Karpas-422 (cell line): Measurements from ENCODE around the gene C11orf24. TPM values are rescaled to one million over a fixed set of nuclear protein-coding genes. Genes with fewer than 3 reads are reported as not detected.
"Not testable (repeated sequence)": the region's sequence is repeated elsewhere in the genome, so short reads cannot be mapped to it uniquely, and the experiment has no call there.

Experiments
- DNase-seq: peaks from one replicate; pipeline ENCODE4 v3.0.0-alpha.2; 2015
- H2AFZ ChIP-seq: fragments of 200-600 bp; sonication (generic); 2 replicates; pipeline ENCODE4 v1.6.1; 2014; ENCODE audit warnings: antibody characterized with exemption, low read length, mixed read lengths
- H3K27ac ChIP-seq: fragments of 200-600 bp; sonication (generic); 2 replicates; pipeline ENCODE4 v1.5.1; 2014; ENCODE audit warnings: mild to moderate bottlenecking, low read length, moderate library complexity
- H3K27me3 ChIP-seq: fragments of 200-600 bp; sonication (generic); 2 replicates; pipeline ENCODE4 v1.6.1; 2014; ENCODE audit warnings: low read length, mixed read lengths
- H3K36me3 ChIP-seq: fragments of 200-600 bp; sonication (generic); 2 replicates; pipeline ENCODE4 v1.6.1; 2014; ENCODE audit warnings: low read length, mixed read lengths; ENCODE audit not compliant: insufficient read depth
- H3K4me1 ChIP-seq: fragments of 200-600 bp; sonication (generic); 2 replicates; pipeline ENCODE4 v1.6.1; 2014; ENCODE audit warnings: mild to moderate bottlenecking, low read length, mixed read lengths
- H3K4me2 ChIP-seq: fragments of 200-600 bp; sonication (generic); 2 replicates; pipeline ENCODE4 v1.6.1; 2014; ENCODE audit warnings: low read length, low read depth, mild to moderate bottlenecking; ENCODE audit not compliant: poor library complexity, severe bottlenecking
- H3K4me3 ChIP-seq: fragments of 200-600 bp; sonication (generic); 2 replicates; pipeline ENCODE4 v1.5.1; 2014; ENCODE audit warnings: mild to moderate bottlenecking, antibody characterized with exemption, low read length, mixed read lengths
- H3K79me2 ChIP-seq: fragments of 200-600 bp; sonication (generic); 2 replicates; pipeline ENCODE4 v1.6.1; 2014; ENCODE audit warnings: mild to moderate bottlenecking, low read length, mixed read lengths
- H3K9ac ChIP-seq: fragments of 200-600 bp; sonication (generic); 2 replicates; pipeline ENCODE4 v1.6.0; 2014; ENCODE audit warnings: low read length
- H3K9me2 ChIP-seq: fragments of 200-600 bp; sonication (generic), shearing (Covaris generic); replicated peaks from 2 replicates; pipeline ENCODE4 v1.6.0; 2014; ENCODE audit warnings: mild to moderate bottlenecking, low read length, moderate library complexity; ENCODE audit not compliant: insufficient read depth
- H3K9me3 ChIP-seq: fragments of 300-700, 200-600 bp; sonication (generic); 2 replicates; pipeline ENCODE4 v1.6.1; 2014; ENCODE audit warnings: low read length, mixed read lengths
- H4K20me1 ChIP-seq: fragments of 200-600 bp; sonication (generic); 2 replicates; pipeline ENCODE4 v1.6.1; 2014; ENCODE audit warnings: mild to moderate bottlenecking, antibody characterized with exemption, low read length, low read depth; ENCODE audit not compliant: insufficient read depth
- total RNA-seq: library from RNA; depleted of rRNA; stranded (reverse); fragments of >200 nt; shearing (Covaris generic); gene quantifications from 2 replicates; pipeline ENCODE4 v1.2.3, GENCODE V29; 2014; ENCODE audit warnings: low replicate concordance

The C11orf24 gene
- total RNA-seq, 1 experiment from 2014 or later = 25.4 TPM

DNA sequence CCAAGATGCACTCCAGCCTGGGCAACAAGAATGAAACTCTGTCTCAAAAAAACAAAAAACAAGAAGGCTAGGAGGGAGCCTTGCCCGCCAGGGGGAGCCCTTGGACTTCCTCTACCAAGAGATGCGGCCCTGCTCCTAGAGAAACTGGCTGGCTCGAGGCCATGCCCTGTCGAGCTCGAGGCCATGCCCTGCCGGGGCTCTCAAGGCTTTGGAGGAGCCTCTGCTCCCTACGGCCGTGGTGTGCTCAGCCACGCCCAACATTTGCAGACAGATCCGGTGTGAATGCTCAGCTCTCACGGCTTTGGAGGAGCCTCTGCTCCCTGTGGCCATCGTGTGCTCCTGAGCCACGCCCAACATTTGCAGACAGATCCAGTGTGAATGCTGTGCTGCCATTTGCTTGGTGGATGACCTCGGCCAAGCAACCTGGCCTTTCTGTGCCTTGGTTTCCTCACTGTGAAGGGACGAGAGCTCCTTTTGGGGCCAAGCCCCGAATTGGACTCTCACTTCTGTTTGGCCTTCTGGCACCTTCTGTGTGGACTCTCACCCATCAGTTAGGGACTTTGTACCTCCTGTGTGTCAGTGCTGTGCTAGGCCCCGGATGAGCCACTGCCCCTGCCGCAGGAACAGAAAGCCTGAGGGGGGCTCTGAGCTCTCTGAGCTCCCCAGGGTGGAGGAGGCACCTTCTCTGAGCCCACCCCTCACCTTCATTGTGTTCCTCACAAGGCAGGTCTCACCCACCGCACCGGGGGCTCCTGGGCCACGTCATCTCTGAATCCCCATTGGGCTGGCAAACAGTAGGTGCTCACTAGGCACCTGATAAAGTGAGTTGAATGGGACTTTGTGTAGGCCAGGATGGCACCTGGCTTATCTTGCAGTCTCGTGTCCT, 14.1 kb downstream of the C11orf24 start:
- Histone ChIP-seq H4K20me1 (no peaks in the 10 kb centered on the region), H3K4me1 (peaks cover 4% of the 10 kb centered on the region; the same call in 1 of the 2 replicates), H3K4me2 (no peak overlapping the region), H3K9ac (no peak overlapping the region), H3K9me2 (no peaks in the 10 kb centered on the region), H3K27me3 (no peaks in the 10 kb centered on the region), H2AFZ (no peak overlapping the region), H3K4me3 (no peak overlapping the region), H3K9me3 (no peaks in the 10 kb centered on the region), H3K27ac (no peak overlapping the region), H3K36me3 (no peaks in the 10 kb centered on the region), H3K79me2 (no peaks in the 10 kb centered on the region)
- DNase-seq = peak; percentile 96

DNA sequence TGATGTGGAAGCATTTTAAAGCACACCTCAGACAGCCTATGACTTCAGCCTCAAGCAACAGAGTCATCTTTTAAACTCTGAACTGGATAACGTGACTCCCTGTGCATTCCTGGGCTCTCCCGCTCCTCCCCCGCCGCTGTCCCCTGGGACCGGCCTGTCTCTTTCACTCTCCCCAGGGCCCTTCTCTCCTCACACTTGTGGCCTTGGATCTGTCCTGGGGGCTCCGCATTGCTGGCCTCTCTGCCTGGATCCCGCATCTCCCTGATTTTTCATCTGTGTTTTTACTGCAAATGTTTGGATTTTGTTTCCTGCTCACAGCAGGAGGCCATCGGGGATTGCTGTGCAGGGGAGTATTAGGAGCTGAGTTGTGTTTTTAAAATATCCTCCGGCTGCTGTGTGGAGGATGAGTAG, 15.4 kb downstream of the C11orf24 start:
- no peak for DNase-seq
- Histone ChIP-seq H3K79me2 (no peaks in the 10 kb centered on the region), H4K20me1 (no peaks in the 10 kb centered on the region), H3K36me3 (no peaks in the 10 kb centered on the region), H3K27me3 (no peaks in the 10 kb centered on the region), H3K27ac (no peak overlapping the region), H3K4me1 (peaks cover 4% of the 10 kb centered on the region; the same call in 1 of the 2 replicates), H2AFZ (no peak overlapping the region), H3K4me2 (no peak overlapping the region), H3K9me2 (no peaks in the 10 kb centered on the region), H3K9ac (no peak overlapping the region), H3K4me3 (no peak overlapping the region), H3K9me3 (no peaks in the 10 kb centered on the region)

DNA sequence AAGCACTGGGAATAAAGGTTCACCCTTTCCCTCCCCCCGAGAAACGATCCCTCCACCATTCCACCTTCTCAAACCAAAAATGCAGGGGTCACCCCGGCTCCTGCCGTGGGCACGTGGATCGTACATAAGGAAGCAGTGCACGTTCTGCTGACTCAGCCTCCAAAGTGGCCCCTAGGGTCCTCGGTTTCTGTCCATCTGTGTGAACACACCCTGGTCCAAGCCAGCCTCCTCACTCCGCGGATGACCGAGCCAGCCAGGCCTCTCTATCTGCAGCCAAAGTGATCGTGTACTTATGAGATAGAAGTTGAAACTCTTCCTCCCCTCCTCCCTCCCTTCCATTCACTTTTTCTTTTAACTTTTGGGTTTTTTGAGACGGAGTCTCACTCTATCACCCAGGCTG, 16.2 kb downstream of the C11orf24 start:
- no peak overlapping the region for H2AFZ ChIP-seq
- no peaks in the 10 kb centered on the region for H3K36me3 ChIP-seq
- no peak overlapping the region for H3K9ac ChIP-seq
- H3K79me2 ChIP-seq = no peaks in the 10 kb centered on the region
- no peaks in the 10 kb centered on the region for H3K27me3 ChIP-seq
- H3K4me1 ChIP-seq = peaks cover 4% of the 10 kb centered on the region; the same call in 1 of the 2 replicates
- no peaks in the 10 kb centered on the region for H3K9me3 ChIP-seq
- H4K20me1 ChIP-seq = no peaks in the 10 kb centered on the region
- no peak overlapping the region for H3K4me3 ChIP-seq
- no peak overlapping the region for H3K27ac ChIP-seq
- no peak overlapping the region for H3K4me2 ChIP-seq
- no peaks in the 10 kb centered on the region for H3K9me2 ChIP-seq
- DNase-seq = no peak

DNA sequence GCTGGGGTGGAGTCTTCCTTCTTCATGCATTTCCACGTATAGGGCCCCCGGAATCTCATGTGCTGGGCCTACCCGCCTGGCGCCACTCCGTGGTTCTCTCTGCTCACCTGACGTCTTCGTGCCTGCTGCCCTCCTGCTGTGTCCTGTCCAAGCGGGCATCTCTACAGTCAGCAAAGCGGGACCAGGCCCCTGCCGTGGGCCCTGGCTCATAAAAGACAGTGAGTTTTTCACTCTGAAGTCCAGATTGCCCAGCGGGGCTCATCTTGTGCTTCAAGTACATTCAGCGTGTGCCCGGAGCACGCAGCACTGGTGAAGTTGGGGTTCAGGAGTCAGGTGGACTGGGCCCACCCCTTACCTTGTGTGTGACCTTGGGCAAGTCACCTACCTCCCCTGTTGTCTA, 17.4 kb downstream of the C11orf24 start:
- H3K9ac ChIP-seq = no peak overlapping the region
- no peaks in the 10 kb centered on the region for H3K36me3 ChIP-seq
- H3K9me2 ChIP-seq = no peaks in the 10 kb centered on the region
- no peaks in the 10 kb centered on the region for H3K27me3 ChIP-seq
- H4K20me1 ChIP-seq = no peaks in the 10 kb centered on the region
- no peak overlapping the region for H2AFZ ChIP-seq
- DNase-seq = no peak
- no peaks in the 10 kb centered on the region; the same call in 1 of the 2 replicates for H3K9me3 ChIP-seq
- peaks cover 4% of the 10 kb centered on the region; the same call in 1 of the 2 replicates for H3K4me1 ChIP-seq
- H3K4me3 ChIP-seq = no peak overlapping the region
- H3K4me2 ChIP-seq = no peak overlapping the region
- no peaks in the 10 kb centered on the region for H3K79me2 ChIP-seq
- H3K27ac ChIP-seq = no peak overlapping the region

DNA sequence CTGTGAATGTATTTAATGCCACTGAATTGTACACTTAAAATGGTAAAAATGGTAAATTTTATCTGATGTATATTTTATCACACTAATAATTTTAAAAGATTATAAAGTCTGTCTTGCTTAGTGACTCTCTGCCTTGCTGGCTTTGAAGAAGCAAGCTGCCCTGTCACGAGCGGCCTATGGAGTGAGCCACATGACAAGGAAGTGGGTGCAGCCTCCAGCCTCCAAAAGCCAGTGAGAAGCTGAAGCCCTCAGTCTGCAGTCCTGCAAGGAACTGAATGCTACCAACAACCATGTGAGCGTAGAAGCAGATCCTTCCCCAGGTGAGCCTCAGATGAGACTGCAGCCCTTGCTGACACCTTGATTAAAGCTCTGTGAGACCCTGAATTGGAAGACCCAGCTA, 20.0 kb downstream of the C11orf24 start:
- no peak for DNase-seq
- Histone ChIP-seq H3K27me3 (no peaks in the 10 kb centered on the region), H3K4me1 (no peaks in the 10 kb centered on the region), H2AFZ (no peak overlapping the region), H4K20me1 (no peaks in the 10 kb centered on the region), H3K4me2 (no peak overlapping the region), H3K36me3 (no peaks in the 10 kb centered on the region), H3K4me3 (no peak overlapping the region), H3K27ac (no peak overlapping the region), H3K9me2 (no peaks in the 10 kb centered on the region), H3K79me2 (no peaks in the 10 kb centered on the region), H3K9ac (no peak overlapping the region), H3K9me3 (no peaks in the 10 kb centered on the region; the same call in 1 of the 2 replicates)

DNA sequence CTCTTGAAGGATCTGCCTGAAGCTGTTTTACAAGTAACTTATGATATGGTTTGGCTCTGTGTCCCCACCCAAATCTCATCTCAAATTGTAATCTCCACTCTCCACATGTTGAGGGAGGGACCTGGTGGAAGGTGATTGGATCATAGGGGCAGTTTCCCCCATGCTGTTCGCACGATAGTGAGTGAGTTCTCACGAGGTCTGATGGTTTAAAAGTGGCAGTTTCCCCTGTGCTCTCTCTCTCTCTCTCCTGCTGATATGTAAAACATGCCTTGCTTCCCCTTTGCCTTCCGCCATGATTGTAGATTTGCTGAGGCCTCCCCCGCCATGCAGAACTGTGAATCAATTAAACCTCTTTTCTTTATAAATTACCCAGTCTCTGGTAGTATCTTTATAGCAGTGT, 26.9 kb downstream of the C11orf24 start:
- not testable (repeated sequence) for H3K9me3 ChIP-seq, H4K20me1 ChIP-seq, H3K79me2 ChIP-seq, H3K27me3 ChIP-seq, DNase-seq, H2AFZ ChIP-seq, H3K4me1 ChIP-seq, H3K4me3 ChIP-seq, H3K27ac ChIP-seq, H3K36me3 ChIP-seq, H3K9ac ChIP-seq, H3K9me2 ChIP-seq, H3K4me2 ChIP-seq

DNA sequence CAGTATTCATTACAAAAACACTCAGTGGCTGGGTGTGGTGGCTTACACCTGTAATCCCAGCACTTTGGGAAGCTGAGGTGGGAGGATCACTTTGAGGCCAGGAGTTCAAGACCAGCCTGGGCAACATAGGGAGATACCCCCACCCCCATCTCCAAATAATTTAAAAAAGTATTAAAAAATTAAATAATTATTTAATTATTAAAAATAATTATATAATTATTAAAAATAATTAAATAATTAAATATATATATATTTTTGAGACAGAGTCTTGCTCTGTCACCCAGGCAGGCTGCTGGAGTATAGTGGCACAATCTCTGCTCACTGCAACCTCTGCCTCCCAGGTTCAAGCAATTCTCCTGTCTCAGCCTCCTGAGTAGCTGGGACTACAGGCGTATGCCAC, 27.9 kb downstream of the C11orf24 start:
- not testable (repeated sequence) for H3K27me3 ChIP-seq, H3K27ac ChIP-seq, H2AFZ ChIP-seq, H4K20me1 ChIP-seq, H3K9ac ChIP-seq, H3K9me2 ChIP-seq, DNase-seq, H3K9me3 ChIP-seq, H3K79me2 ChIP-seq, H3K4me3 ChIP-seq, H3K36me3 ChIP-seq, H3K4me2 ChIP-seq, H3K4me1 ChIP-seq

DNA sequence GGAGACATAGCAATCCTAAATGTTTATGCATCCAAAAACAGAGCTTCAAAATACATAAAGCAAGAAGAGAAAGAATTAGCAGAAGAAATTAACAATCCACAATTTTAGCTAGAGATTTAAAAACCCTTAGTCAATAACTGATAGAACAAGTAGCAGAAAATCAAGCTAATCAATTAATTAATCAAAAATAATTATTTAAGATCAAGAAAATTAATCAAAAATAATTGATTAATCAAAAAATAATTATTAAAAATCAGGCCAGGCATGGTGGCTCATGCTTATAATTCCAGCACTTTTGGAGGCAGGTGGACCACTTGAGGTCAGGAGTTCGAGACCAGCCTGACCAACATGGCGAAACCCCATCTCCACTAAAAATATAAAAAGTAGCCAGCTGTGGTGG, 29.2 kb downstream of the C11orf24 start:
- no peaks in the 10 kb centered on the region for H3K9me2 ChIP-seq
- H3K79me2 ChIP-seq = no peaks in the 10 kb centered on the region
- H3K27ac ChIP-seq = no peak overlapping the region
- H3K4me1 ChIP-seq = no peaks in the 10 kb centered on the region
- H3K4me3 ChIP-seq = no peak overlapping the region
- H3K9ac ChIP-seq = no peak overlapping the region
- H2AFZ ChIP-seq = no peak overlapping the region
- no peaks in the 10 kb centered on the region for H3K36me3 ChIP-seq
- no peaks in the 10 kb centered on the region for H4K20me1 ChIP-seq
- H3K4me2 ChIP-seq = no peak overlapping the region
- H3K9me3 ChIP-seq = no peaks in the 10 kb centered on the region
- H3K27me3 ChIP-seq = no peaks in the 10 kb centered on the region
- no peak for DNase-seq
